GM10266 (cell line): Measurements from ENCODE around the gene KHDC4.

Experiments
- DNase-seq: peaks from one replicate; pipeline ENCODE4 v3.0.0; 2012; ENCODE audit errors: extremely low spot score
- CTCF ChIP-seq: IDR thresholded peaks from 2 replicates; pipeline ENCODE4 v1.5.1; 2012; ENCODE audit warnings: mild to moderate bottlenecking, low read depth; ENCODE audit not compliant: control insufficient read depth, insufficient read depth; ENCODE audit errors: missing control alignments

KHDC4 gene

DNA sequence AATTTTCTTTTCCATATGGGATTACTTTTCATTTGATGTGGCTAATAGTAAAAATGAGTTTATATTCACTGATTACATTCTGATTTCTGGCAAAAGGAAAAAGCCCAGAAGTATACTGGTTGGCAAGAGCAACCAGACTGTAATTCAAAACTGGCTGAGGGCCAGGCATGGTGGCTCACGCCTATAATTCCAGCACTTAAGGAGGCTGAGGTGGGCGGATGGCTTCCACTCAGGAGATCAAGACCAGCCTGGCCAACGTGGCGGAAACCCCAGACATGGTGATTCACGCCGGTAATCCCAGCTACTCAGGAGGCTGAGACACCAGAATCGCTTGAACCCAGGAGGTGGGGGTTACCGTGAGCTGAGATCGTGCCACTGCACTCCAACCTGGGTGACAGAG, 60.4 kb downstream of the KHDC4 start:
- TF ChIP-seq CTCF = no peak
- DNase-seq = no peak

GRCh38 chr1:155872527-155872926, 61.7 kb downstream of the KHDC4 start:
- no peak for TF ChIP-seq CTCF
- DNase-seq = no peak

DNA sequence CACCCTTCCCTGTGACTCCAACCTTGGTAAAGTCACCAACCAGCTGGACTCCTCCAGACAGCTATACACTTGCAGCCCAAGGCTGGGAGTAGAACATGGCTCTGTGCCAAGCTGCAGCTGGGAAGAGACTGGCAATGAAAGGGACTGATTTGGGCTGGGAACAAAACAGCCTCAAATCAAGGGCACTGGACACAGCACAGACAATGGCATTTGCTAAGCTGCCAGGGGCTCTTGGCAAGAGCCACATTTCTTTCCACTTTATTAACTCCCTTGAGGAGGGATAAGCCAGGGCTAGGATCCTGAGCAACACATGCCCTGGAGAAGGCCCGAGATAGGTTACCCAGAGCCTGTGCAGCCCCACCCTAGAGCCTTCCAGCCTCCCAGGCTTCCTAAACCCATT, 62.8 kb downstream of the KHDC4 start:
- no peak for TF ChIP-seq CTCF
- no peak for DNase-seq

DNA sequence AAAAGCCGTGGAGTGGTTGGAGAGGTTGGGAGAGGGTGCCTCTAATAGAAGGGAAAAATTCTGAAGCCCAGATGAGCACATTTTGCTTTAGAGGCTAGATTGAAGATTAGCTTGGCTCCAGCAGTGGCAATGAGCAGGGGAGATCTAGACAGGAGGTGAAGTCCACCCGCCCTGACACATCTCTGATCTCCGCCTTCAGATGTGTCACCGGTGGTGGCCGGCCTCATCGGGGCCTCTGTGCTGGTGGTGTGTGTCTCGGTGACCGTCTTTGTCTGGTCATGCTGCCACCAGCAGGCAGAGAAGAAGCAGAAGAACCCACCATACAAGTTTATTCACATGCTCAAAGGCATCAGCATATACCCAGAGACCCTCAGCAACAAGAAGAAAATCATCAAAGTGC, 66.4 kb downstream of the KHDC4 start:
- no peak for TF ChIP-seq CTCF

GRCh38 chr1:155864393-155864792, 69.8 kb downstream of the KHDC4 start:
- TF ChIP-seq CTCF = no peak
- no peak for DNase-seq

More for the DNA sequence above, 66.4 kb downstream of the KHDC4 start:
- DNase-seq = no peak
